Upper lobe of left lung (tissue), 6 donors: Measurements from ENCODE around the gene BRWD1. TPM values are rescaled to one million over a fixed set of nuclear protein-coding genes. Genes with fewer than 3 reads are reported as not detected.
A peak's percentile ranks its signal among the peaks of the same experiment; 100 is the strongest.

Experiments
- ATAC-seq, 2 donors: fragments of 200-7000 bp; cut with Tn5 transposase; one replicate each; pipeline ENCODE4 v1.9.1; 2022; ENCODE audit warnings: mild to moderate bottlenecking in 2 of 2, moderate library complexity in 2 of 2; ENCODE audit not compliant: low FRiP score in 2 of 2
- DNase-seq, 2 donors: peaks; one replicate each; pipeline ENCODE4 v3.0.0-alpha.2; 2019 to 2020
- H3K27ac ChIP-seq, 4 donors: fragments of 200-600 bp; sonication (generic); one replicate each; pipeline ENCODE4 v1.5.1; 2016 to 2019
- H3K27me3 ChIP-seq, 4 donors: fragments of 200-600 bp; sonication (generic); one replicate each; pipeline ENCODE4 v1.5.1; 2017 to 2019
- H3K36me3 ChIP-seq, 4 donors: fragments of 200-600 bp; sonication (generic); one replicate each; pipeline ENCODE4 v1.5.1; 2016 to 2019
- H3K4me1 ChIP-seq, 4 donors: fragments of 200-600 bp; sonication (generic); one replicate each; pipeline ENCODE4 v1.5.1; 2018 to 2019
- H3K4me3 ChIP-seq, 4 donors: fragments of 200-600 bp; sonication (generic); one replicate each; pipeline ENCODE4 v1.5.1; 2017 to 2019; ENCODE audit warnings: mild to moderate bottlenecking in 2 of 4, moderate library complexity in 1 of 4
- H3K9me3 ChIP-seq, 4 donors: fragments of 200-600 bp; sonication (generic); one replicate each; pipeline ENCODE4 v1.5.1; 2018 to 2019
- EP300 ChIP-seq, 4 donors: sonication (generic); formaldehyde crosslinking; IDR thresholded peaks; one replicate each; pipeline ENCODE4 v1.5.1; 2017; ENCODE audit warnings: antibody characterized with exemption in 4 of 4, control low read depth in 2 of 4
- POLR2A ChIP-seq, 4 donors: fragments of 450-650 bp; IDR thresholded peaks; one replicate each; pipeline ENCODE4 v1.5.1; 2016 to 2017; ENCODE audit warnings: antibody characterized with exemption in 4 of 4, mild to moderate bottlenecking in 2 of 4
- POLR2AphosphoS5 ChIP-seq, 2 donors: sonication (generic); formaldehyde crosslinking; IDR thresholded peaks; one replicate each; pipeline ENCODE4 v1.5.1; 2017; ENCODE audit warnings: antibody characterized with exemption in 2 of 2
- WGBS, 2 donors: methylation state at CpG; one replicate each; pipeline ENCODE4 v1.1.5; 2017 to 2018; 5-methylcytosine and 5-hydroxymethylcytosine counted together
- total RNA-seq, 6 donors: library from RNA; depleted of rRNA in 4 of 6; stranded (reverse); fragments of >200 nt in 4 of 6; gene quantifications; one replicate each; pipeline versions ENCODE4 v1.1.0 to v1.2.1, GENCODE V29; 2016 to 2021
- TF ChIP-seq, protein P1 (sequence below), 6 experiments: fragments of 450-650 bp in 4 of 6; fragments of 200-600 bp in 2 of 6; sonication (generic) in 2 of 6; IDR thresholded peaks; one replicate each; pipeline ENCODE4 v1.5.1; 2016 to 2019; ENCODE audit warnings: antibody characterized with exemption in 6 of 6
- donor health status: DM: no; HTN: no; CAD: no; lungs with moderate emphysema.
- donor health status: DM: no; HTN: yes; CAD: no; lungs with severe emphysema.

Gene BRWD1
- total RNA-seq, 6 donors from 2014 or later = 23.4 to 144 (median 42.0) TPM

DNA sequence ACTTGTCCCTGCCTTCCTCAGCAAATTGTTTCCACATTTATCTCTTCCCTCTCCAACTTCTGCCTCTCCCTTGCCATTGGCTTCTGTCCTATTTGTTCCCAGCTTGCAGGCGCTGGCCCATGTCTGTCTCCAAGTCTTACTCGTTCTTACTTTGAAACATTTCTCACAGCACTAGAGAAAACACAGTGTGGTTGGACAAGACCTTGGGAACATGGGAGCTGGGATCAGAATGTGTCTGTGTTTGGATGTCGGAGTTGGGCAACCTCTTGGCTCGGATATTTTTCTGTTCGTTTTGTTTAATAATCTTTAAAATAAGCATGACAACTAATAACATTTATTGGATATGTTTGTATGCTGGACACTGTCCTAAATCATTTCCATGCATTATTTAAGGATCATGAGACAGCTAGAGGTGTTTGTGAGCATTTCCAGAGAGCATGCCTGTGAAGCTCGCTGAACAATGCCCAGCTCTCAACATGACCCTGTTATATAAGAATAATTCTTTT lies 5.9 kb upstream of the BRWD1 start:
- no peak for DNase-seq

DNA sequence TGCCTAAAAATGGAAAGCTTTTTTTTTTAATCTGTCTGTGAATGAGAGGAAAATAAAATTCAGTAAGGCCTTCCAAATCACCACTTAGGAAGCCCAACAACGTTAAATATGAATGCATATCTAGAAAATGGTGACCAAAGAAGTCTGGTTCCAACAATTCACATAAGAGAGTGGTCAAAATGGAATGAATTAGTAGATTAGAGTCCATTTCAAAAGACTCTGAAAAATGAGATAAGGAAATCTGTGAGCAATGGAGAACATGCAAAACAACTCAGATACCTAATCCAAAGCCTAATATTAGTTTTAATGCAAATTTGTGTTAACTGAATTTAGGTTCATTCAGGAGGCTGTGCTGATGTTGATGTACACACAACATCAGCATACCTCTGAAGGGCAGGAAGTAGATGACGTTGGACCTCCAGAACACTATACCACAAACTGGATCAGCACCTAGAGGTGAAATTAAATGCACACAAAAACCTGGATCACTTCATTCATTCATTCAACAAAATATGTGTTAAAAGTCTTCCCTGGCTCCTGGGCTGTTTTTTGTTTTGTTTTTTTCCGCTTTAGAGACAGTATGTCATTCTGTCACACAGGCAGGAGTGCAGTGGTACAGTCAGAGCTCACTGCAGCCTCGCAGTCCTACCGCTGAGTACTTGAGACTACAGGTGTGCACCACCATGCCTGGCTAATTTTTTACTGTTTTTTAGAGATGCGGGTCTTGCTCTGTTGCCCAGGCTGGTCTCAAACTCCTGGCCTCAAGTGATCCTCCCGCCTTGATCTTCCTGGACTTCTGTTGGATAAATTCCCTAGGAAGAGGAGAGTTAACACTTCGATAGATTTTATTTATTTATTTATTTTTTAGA lies 4.9 kb upstream of the BRWD1 start:
- Histone ChIP-seq H3K36me3 (no peaks in the 10 kb centered on the region), H3K4me3 (no peak overlapping the region), H3K9me3 (no peaks in the 10 kb centered on the region), H3K27me3 (no peaks in the 10 kb centered on the region), H3K4me1 (peaks cover 4 to 10% (median 5%) of the 10 kb centered on the region in 4 donors), H3K27ac (peak overlapping the region in 1 of 4 donors; percentile 19)
- WGBS, 2 donors = 85 to 87% methylated on average over 8 of the region's 8 CpGs
- no peak for DNase-seq
- no peak for ATAC-seq
- TF ChIP-seq EP300 (IDR thresholded peaks at IDR 0.05) (no peak), POLR2A (IDR thresholded peaks at IDR 0.05) (no peak), POLR2AphosphoS5 (IDR thresholded peaks at IDR 0.05) (no peak)
- TF ChIP-seq, protein P1, sequence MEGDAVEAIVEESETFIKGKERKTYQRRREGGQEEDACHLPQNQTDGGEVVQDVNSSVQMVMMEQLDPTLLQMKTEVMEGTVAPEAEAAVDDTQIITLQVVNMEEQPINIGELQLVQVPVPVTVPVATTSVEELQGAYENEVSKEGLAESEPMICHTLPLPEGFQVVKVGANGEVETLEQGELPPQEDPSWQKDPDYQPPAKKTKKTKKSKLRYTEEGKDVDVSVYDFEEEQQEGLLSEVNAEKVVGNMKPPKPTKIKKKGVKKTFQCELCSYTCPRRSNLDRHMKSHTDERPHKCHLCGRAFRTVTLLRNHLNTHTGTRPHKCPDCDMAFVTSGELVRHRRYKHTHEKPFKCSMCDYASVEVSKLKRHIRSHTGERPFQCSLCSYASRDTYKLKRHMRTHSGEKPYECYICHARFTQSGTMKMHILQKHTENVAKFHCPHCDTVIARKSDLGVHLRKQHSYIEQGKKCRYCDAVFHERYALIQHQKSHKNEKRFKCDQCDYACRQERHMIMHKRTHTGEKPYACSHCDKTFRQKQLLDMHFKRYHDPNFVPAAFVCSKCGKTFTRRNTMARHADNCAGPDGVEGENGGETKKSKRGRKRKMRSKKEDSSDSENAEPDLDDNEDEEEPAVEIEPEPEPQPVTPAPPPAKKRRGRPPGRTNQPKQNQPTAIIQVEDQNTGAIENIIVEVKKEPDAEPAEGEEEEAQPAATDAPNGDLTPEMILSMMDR (IDR thresholded peaks at IDR 0.05) = no peak

More for the DNA sequence above, 5.9 kb upstream of the BRWD1 start:
- TF ChIP-seq, protein P1 (IDR thresholded peaks at IDR 0.05) = no peak
- no peak for TF ChIP-seq EP300 (IDR thresholded peaks at IDR 0.05)
- TF ChIP-seq POLR2AphosphoS5 (IDR thresholded peaks at IDR 0.05) = peak in 1 of 2 donors; percentile 45
- no peak for TF ChIP-seq POLR2A (IDR thresholded peaks at IDR 0.05)
- 66 to 70% methylated on average over 6 of the region's 6 CpGs for WGBS, 2 donors
- peak; percentile 36 to 51 for ATAC-seq
- no peaks in the 10 kb centered on the region for H3K27me3 ChIP-seq
- H3K4me3 ChIP-seq = no peak overlapping the region
- H3K4me1 ChIP-seq = peaks cover 4 to 10% (median 5%) of the 10 kb centered on the region in 4 donors
- no peaks in the 10 kb centered on the region for H3K36me3 ChIP-seq
- H3K9me3 ChIP-seq = no peaks in the 10 kb centered on the region
- H3K27ac ChIP-seq = peak overlapping the region in 1 of 4 donors; percentile 19

DNA sequence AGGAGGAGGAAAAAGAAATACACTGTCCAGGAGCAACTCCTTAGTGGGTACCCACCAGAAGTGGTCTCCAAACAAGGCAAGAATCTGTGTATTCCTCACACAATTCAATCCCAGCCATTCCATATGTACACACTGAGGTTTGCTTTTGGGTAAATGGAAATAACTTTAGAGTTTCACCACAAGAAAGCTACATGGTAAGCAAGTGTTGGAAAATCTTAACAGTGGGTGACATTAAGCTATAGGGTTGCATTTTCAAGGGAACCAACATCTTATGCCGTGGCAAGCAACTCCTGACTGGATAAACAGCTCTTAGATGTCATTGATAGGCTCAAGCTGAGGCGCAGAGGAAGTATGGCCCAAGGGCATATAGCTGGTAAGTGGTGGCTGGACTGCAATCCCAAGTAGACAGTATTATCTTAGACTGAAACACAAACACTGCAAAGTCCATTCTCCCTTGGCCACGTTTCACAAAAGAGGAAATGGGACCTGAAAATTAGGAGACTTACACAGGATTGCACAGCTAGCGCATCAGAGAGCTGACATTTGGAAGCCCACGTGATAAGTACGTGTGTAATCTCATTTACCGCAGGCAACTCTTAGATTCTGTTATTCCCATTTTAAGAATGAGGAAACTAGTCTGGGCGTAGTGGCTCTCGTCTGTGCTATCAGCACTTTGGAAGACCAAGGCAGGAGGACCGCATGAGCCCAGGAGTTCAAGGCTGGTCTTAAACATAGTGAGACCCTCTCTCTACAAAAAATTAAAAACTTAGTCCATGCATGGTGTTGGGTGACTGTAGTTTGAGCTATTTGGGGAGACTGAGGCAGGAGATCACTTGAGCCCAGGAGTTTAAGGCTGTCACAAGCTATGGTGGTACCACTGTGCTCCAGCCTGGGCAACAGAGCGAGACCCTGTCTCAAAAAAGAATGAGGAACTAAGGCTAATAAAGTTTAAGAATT lies 4.0 kb upstream of the BRWD1 start:
- TF ChIP-seq EP300 (IDR thresholded peaks at IDR 0.05) (no peak), POLR2A (IDR thresholded peaks at IDR 0.05) (peak in 1 of 4 donors; percentile 12)
- TF ChIP-seq, protein P1 (IDR thresholded peaks at IDR 0.05) = no peak
- WGBS, 2 donors = 68 to 76% methylated on average over 11 of the region's 11 CpGs
- DNase-seq (peak in 1 of 2 donors; percentile 26), ATAC-seq (no peak)
- no peaks in the 10 kb centered on the region for H3K9me3 ChIP-seq
- H3K4me3 ChIP-seq = no peak overlapping the region
- H3K27me3 ChIP-seq = no peaks in the 10 kb centered on the region
- H3K36me3 ChIP-seq = no peaks in the 10 kb centered on the region
- H3K27ac ChIP-seq = no peak overlapping the region
- peaks cover 4 to 10% (median 5%) of the 10 kb centered on the region in 4 donors for H3K4me1 ChIP-seq

DNA sequence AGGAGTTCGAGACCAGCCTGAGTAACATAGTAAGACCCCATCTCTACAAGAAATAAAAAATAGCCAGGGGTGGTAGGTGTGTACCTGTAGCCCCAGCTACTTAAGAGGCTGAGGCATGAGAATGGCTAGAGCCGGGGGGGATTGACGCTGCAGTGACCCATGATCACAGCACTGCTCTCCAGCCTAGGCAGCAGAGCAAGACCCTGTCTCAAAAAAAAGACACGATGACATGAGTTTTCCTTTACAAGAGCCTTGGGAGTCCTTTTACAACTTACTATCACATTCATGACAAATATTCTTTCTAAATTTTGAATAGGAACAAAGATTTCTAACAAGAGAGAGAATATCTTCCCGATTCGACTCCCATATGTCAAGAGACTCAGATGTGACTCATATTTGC lies 3.3 kb upstream of the BRWD1 start:
- Histone ChIP-seq H3K9me3 (no peaks in the 10 kb centered on the region), H3K27me3 (no peaks in the 10 kb centered on the region), H3K36me3 (peaks cover 0 to under 1% (median 0%) of the 10 kb centered on the region in 4 donors), H3K27ac (no peak overlapping the region), H3K4me3 (no peak overlapping the region), H3K4me1 (peaks cover 5 to 15% (median 9%) of the 10 kb centered on the region in 4 donors)
- TF ChIP-seq, protein P1 (IDR thresholded peaks at IDR 0.05) = no peak
- TF ChIP-seq POLR2A (IDR thresholded peaks at IDR 0.05) = no peak
- 93 to 96% methylated on average over 6 of the region's 6 CpGs for WGBS, 2 donors
- no peak for DNase-seq
- no peak for ATAC-seq
